K562 (cell line): Measurements from ENCODE around the gene FADS6. TPM values are rescaled to one million over a fixed set of nuclear protein-coding genes. Genes with fewer than 3 reads are reported as not detected.
A peak's percentile ranks its signal among the peaks of the same experiment; 100 is the strongest.

Source experiments
- ATAC-seq: fragments of 200-7000 bp; cut with Tn5 transposase; 3 replicates; pipeline ENCODE4 v1.9.1; 2020; ENCODE audit warnings: moderate library complexity
- BruUV-seq: library from RNA; stranded (reverse); fragments of 400-500 nt; replicated peaks from 2 replicates; lab custom pipeline; 2021; lab: Mats Ljungman, UMichigan
- CTCF ChIA-PET: fragments of 300-600 bp; formaldehyde crosslinking; extraction: SDS; loops from one replicate; lab custom pipeline; 2021; ENCODE audit warnings: low intra/inter-chr PET ratio; lab: Yijun Ruan, JAX
- POLR2A ChIA-PET: fragments of 300-600, 350-650 bp; sonication (Branson Sonifier 250); formaldehyde crosslinking; extraction: SDS; loops from one replicate; lab custom pipeline; 2021; ENCODE audit warnings: antibody characterized with exemption, inconsistent platforms; lab: Yijun Ruan, JAX
- DNase-seq, 4 experiments: peaks; one replicate each; pipeline versions ENCODE4 v3.0.0 to v3.0.0-alpha.2; 2011 to 2018; ENCODE audit warnings: low spot score in 3 of 4, mixed read lengths in 3 of 4; ENCODE audit errors: extremely low read depth in 1 of 4
- FAIRE-seq: peaks from 2 replicates; lab custom pipeline; 2011; peaks lifted over from hg19 to GRCh38; lab: Jason Lieb, UNC
- H2AFZ ChIP-seq: 2 replicates; pipeline ENCODE4 v1.6.0; 2011; ENCODE audit warnings: low read depth, low read length, control low read depth, inconsistent platforms
- H3K27ac ChIP-seq: fragments of 200-600 bp; 3 replicates; pipeline ENCODE4 v1.8.0; 2011; ENCODE audit warnings: low read depth, mild to moderate bottlenecking, control low read depth, inconsistent platforms, low read length, moderate library complexity, mixed read lengths; ENCODE audit errors: extremely low read depth
- H3K27me3 ChIP-seq, 2 experiments: fragments of 300-600 bp in 1 of 2; 2 replicates in 1 of 2; 3 replicates in 1 of 2; pipeline versions ENCODE4 v1.6.0 to v1.8.0; 2011; ENCODE audit warnings: inconsistent platforms in 2 of 2, low read length in 2 of 2, mild to moderate bottlenecking in 1 of 2, mixed read lengths in 1 of 2, moderate library complexity in 1 of 2; ENCODE audit not compliant: control insufficient read depth in 2 of 2, insufficient read depth in 2 of 2
- H3K36me3 ChIP-seq: fragments of 300-600 bp; 3 replicates; pipeline ENCODE4 v1.8.0; 2011; ENCODE audit warnings: mild to moderate bottlenecking, low read length, inconsistent platforms; ENCODE audit not compliant: control insufficient read depth, insufficient read depth
- H3K4me1 ChIP-seq, 2 experiments: fragments of 200-600 bp in 1 of 2; replicated peaks in 1 of 2; 2 replicates in 1 of 2; 3 replicates in 1 of 2; pipeline versions ENCODE4 v1.5.1 to v1.8.0; 2011; ENCODE audit warnings: inconsistent platforms in 2 of 2, low read length in 2 of 2, mild to moderate bottlenecking in 1 of 2, mixed read lengths in 1 of 2, moderate library complexity in 1 of 2; ENCODE audit not compliant: control insufficient read depth in 2 of 2, insufficient read depth in 2 of 2
- H3K4me2 ChIP-seq: 2 replicates; pipeline ENCODE4 v1.6.1; 2011; ENCODE audit warnings: low read length, control low read depth, inconsistent platforms, mixed read lengths; ENCODE audit not compliant: insufficient read depth
- H3K4me3 ChIP-seq: fragments of 200-600 bp; sonication (generic), shearing (Covaris generic); 2 replicates; pipeline ENCODE4 v1.5.1; 2016; ENCODE audit warnings: control low read depth, inconsistent platforms
- H3K79me2 ChIP-seq: fragments of 200-600 bp; 3 replicates; pipeline ENCODE4 v1.8.0; 2011; ENCODE audit warnings: low read length, inconsistent platforms; ENCODE audit not compliant: control insufficient read depth, insufficient read depth
- H3K9ac ChIP-seq, 2 experiments: 2 replicates each; pipeline versions ENCODE4 v1.6.0 to v1.6.1; 2011; ENCODE audit warnings: low read depth in 2 of 2, low read length in 2 of 2, control low read depth in 1 of 2, inconsistent platforms in 1 of 2, mild to moderate bottlenecking in 1 of 2, mixed read lengths in 1 of 2; ENCODE audit not compliant: insufficient read depth in 1 of 2
- H3K9me1 ChIP-seq: one replicate; pipeline ENCODE4 v1.6.0; 2011; ENCODE audit warnings: inconsistent platforms, mild to moderate bottlenecking, low read length, moderate library complexity; ENCODE audit not compliant: control insufficient read depth, insufficient read depth
- H3K9me3 ChIP-seq: replicated peaks from 2 replicates; pipeline ENCODE4 v1.5.1; 2011; ENCODE audit warnings: low read depth, low read length, inconsistent platforms; ENCODE audit not compliant: control insufficient read depth, insufficient read depth
- H4K20me1 ChIP-seq: replicated peaks from 2 replicates; pipeline ENCODE4 v1.6.1; 2011; ENCODE audit warnings: low read length, inconsistent platforms, mixed read lengths; ENCODE audit not compliant: control insufficient read depth, insufficient read depth
- CBFB ChIP-seq: sonication (generic); formaldehyde crosslinking; IDR thresholded peaks from 2 replicates; pipeline ENCODE4 v1.4.0; 2020; ENCODE audit warnings: mild to moderate bottlenecking, missing genetic modification reagents
- CHD1 ChIP-seq: fragments of 200-600 bp; sonication (generic); IDR thresholded peaks from one replicate; pipeline ENCODE4 v1.6.1; 2012; ENCODE audit warnings: mild to moderate bottlenecking, moderate library complexity, low read length, inconsistent platforms
- FOXO4 ChIP-seq: fragments of 450-650 bp; formaldehyde crosslinking; IDR thresholded peaks from 2 replicates; pipeline ENCODE4 v1.4.0; 2020; ENCODE audit warnings: mild to moderate bottlenecking, moderate library complexity
- GABPB1 ChIP-seq: sonication (generic); formaldehyde crosslinking; IDR thresholded peaks from 2 replicates; pipeline ENCODE4 v1.8.0; 2022; ENCODE audit warnings: mild to moderate bottlenecking, missing genetic modification reagents
- GATA2 ChIP-seq: sonication (generic); formaldehyde crosslinking; IDR thresholded peaks from 2 replicates; pipeline ENCODE4 v1.4.0; 2020; ENCODE audit warnings: mild to moderate bottlenecking, missing genetic modification reagents
- NFIC ChIP-seq: fragments of 450-650 bp; IDR thresholded peaks from 2 replicates; pipeline ENCODE4 v1.6.1; 2017; ENCODE audit warnings: mild to moderate bottlenecking, inconsistent platforms
- NRF1 ChIP-seq, 2 experiments: fragments of 450-650 bp; IDR thresholded peaks in 1 of 2; conservative IDR thresholded peaks in 1 of 2; 2 replicates each; pipeline ENCODE4 v1.6.1; 2014; ENCODE audit warnings: mild to moderate bottlenecking in 2 of 2
- PHF8 ChIP-seq: fragments of 200-600 bp; sonication (generic); IDR thresholded peaks from 2 replicates; pipeline ENCODE4 v1.6.1; 2012; ENCODE audit warnings: mixed run types, mild to moderate bottlenecking, inconsistent platforms, low read length, moderate library complexity, borderline replicate concordance
- SMARCC2 ChIP-seq: fragments of 450-650 bp; IDR thresholded peaks from 2 replicates; pipeline ENCODE4 v1.6.1; 2017; ENCODE audit warnings: antibody characterized with exemption, moderate library complexity, mild to moderate bottlenecking, low read depth
- ZBTB17 ChIP-seq: fragments of 450-650 bp; formaldehyde crosslinking; IDR thresholded peaks from 2 replicates; pipeline ENCODE4 v1.4.0; 2020; ENCODE audit warnings: mild to moderate bottlenecking
- ZNF12 ChIP-seq: sonication (generic); formaldehyde crosslinking; IDR thresholded peaks from 2 replicates; pipeline ENCODE4 v1.4.0; 2020; ENCODE audit warnings: mild to moderate bottlenecking, missing genetic modification reagents
- ZNF253 ChIP-seq: fragments of 250-450 bp; sonication (Bioruptor Pico); conservative IDR thresholded peaks from 2 replicates; pipeline ENCODE4 v1.6.1; 2021; ENCODE audit warnings: mild to moderate bottlenecking
- ZNF583 ChIP-seq: fragments of 250-450 bp; sonication (Bioruptor Pico); IDR thresholded peaks from 2 replicates; pipeline ENCODE4 v1.4.0; 2020
- ZNF639 ChIP-seq, 2 experiments: fragments of 200-800 bp in 1 of 2; sonication (Bioruptor generic) in 1 of 2; sonication (generic) in 1 of 2; formaldehyde crosslinking in 1 of 2; IDR thresholded peaks in 1 of 2; conservative IDR thresholded peaks in 1 of 2; 2 replicates each; pipeline versions ENCODE4 v1.5.0 to v1.6.1; 2016 to 2020; ENCODE audit warnings: missing compliant biosample characterization in 1 of 2, missing genetic modification characterization in 1 of 2, missing genetic modification reagents in 1 of 2
- WGBS: fragments of 100-300 bp; shearing (Covaris generic); methylation state at CpG from one replicate; pipeline ENCODE4 v1.1.6; 2016; ENCODE audit warnings: low coverage, mixed read lengths; ENCODE audit not compliant: insufficient coverage; ENCODE audit errors: missing lambda C conversion rate; 5-methylcytosine and 5-hydroxymethylcytosine counted together
- in situ Hi-C: fragments of 300-500 bp; cut with MboI; formaldehyde crosslinking; loops from 4 replicates; pipeline ENCODE4 v1.15.0; 2018; ENCODE audit warnings: inconsistent platforms, mixed read lengths
- intact Hi-C: fragments of 100-400 bp; cut with micrococcal nuclease; formaldehyde crosslinking; loops from 2 replicates; pipeline ENCODE4 v1.14.2; 2022
- polyA plus RNA-seq, 8 experiments: library from polyadenylated mRNA; depleted of rRNA in 4 of 8; stranded (reverse) in 5 of 8; unstranded in 3 of 8; fragments of >200 nt; fragmentation: Nextera tagmentation in 2 of 8; fragmentation: Illumina TruSeq in 1 of 8; extraction: Ambion mirVana in 2 of 8; extraction: Trizol in 1 of 8; gene quantifications; 2 replicates each; pipeline versions ENCODE4 v1.2.1 to v1.2.3, GENCODE V29; 2011 to 2014; ENCODE audit warnings: inconsistent platforms in 1 of 8, missing spikeins in 1 of 8
- total RNA-seq, 7 experiments: library from RNA; depleted of rRNA in 6 of 7; stranded (reverse); fragments of >200 nt in 6 of 7; fragmentation: Illumina TruSeq in 2 of 7; extraction: Trizol in 2 of 7; gene quantifications; 2 replicates each; pipeline versions ENCODE4 v1.2.1 to v1.2.3, GENCODE V29; 2011 to 2021; ENCODE audit warnings: low replicate concordance in 1 of 7
- TF ChIP-seq, protein P1 (sequence below): fragments of 250-450 bp; sonication (Bioruptor Pico); IDR thresholded peaks from 2 replicates; pipeline ENCODE4 v1.8.0; 2022; ENCODE audit warnings: moderate library complexity, mild to moderate bottlenecking, inconsistent platforms

Gene FADS6
- total and polyA plus RNA-seq, 9 of the 15 experiments (the other 6 are each of a cell fraction or from before 2014, with no cell fraction given) = 0.18 to 0.22 TPM; not detected in 7

GRCh38 chr17:74873037-74873873 lies 20.2 kb downstream of the FADS6 start (continued):
- TF ChIP-seq GATA2 (CRISPR knock-in tag) = no peak

- no peaks in the 10 kb centered on the region for H3K9me3 ChIP-seq
- peaks cover 23% of the 10 kb centered on the region for H3K79me2 ChIP-seq
- H3K27ac ChIP-seq = peak within 1 kb of the TSS; percentile 95
- ATAC-seq (peak; percentile 76), DNase-seq (no peak), FAIRE-seq (no peak)
- intact Hi-C loops = loop anchor here (10.0 kb wide), 1 partner anchor 162 kb away; no protein-coding TSS in a partner anchor
- peak within 1 kb of the TSS; percentile 90 to 97 for H3K9ac ChIP-seq
- peak within 1 kb of the TSS; percentile 76 for H2AFZ ChIP-seq
- H3K4me2 ChIP-seq = peak within 1 kb of the TSS; percentile 94
- peaks cover 16% of the 10 kb centered on the region; the same call in 1 of the 3 replicates for H3K36me3 ChIP-seq
- POLR2A ChIA-PET = interaction anchor here (0.6 to 4.2 kb wide), 21 partner anchors 8 to 1078 kb away, joined by 3 to 62 read pairs (median 4); partner anchors contain the start of genes ATP5PD, GRIN2C, HID1 and KCTD2
- CTCF ChIA-PET = no interaction called here
- TSS peak; percentile 89 for BruUV-seq
- peaks cover 68 to 69% of the 10 kb centered on the region in 2 experiments for H3K4me1 ChIP-seq
- WGBS = under 1% methylated on average over 33 of the region's 38 CpGs
- H3K4me3 ChIP-seq = peak within 1 kb of the TSS; percentile 72
- H3K27me3 ChIP-seq = no peaks in the 10 kb centered on the region
- no peaks in the 10 kb centered on the region for H3K9me1 ChIP-seq
- in situ Hi-C loops = no loop called here
- H4K20me1 ChIP-seq = no peaks in the 10 kb centered on the region; the same call in 1 of the 2 replicates
- TF ChIP-seq ZNF253 (CRISPR knock-in tag) = no peak
- no peak for TF ChIP-seq FOXO4 (CRISPR knock-in tag)
- 0 out of 2 replicates have a peak, but pooled peaks have one; percentile 1 for TF ChIP-seq GABPB1 (CRISPR knock-in tag)
- 0 out of 2 replicates have a peak, but pooled peaks have one; percentile 23 for TF ChIP-seq ZBTB17 (CRISPR knock-in tag)
- TF ChIP-seq ZNF12 = peak; percentile 67; the same call in 1 of the 2 replicates
- TF ChIP-seq NRF1 (conservative IDR thresholded peaks at IDR 0.05 in 1 of 2, IDR thresholded peaks at IDR 0.05 in 1 of 2) = peak; percentile 48 to 57; a peak in 3 of 4 replicates
- 0 out of 2 replicates have a peak, but pooled peaks have one; percentile 75 for TF ChIP-seq CBFB (CRISPR knock-in tag)
- TF ChIP-seq SMARCC2 = peak; percentile 43; the same call in 1 of the 2 replicates
- TF ChIP-seq, protein P1, sequence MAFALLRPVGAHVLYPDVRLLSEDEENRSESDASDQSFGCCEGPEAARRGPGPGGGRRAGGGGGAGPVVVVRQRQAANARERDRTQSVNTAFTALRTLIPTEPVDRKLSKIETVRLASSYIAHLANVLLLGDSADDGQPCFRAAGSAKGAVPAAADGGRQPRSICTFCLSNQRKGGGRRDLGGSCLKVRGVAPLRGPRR (CRISPR knock-in tag) = no peak
- TF ChIP-seq CHD1 = no peak
- TF ChIP-seq ZNF639 (CRISPR knock-in tag; conservative IDR thresholded peaks at IDR 0.05 in 1 of 2, IDR thresholded peaks at IDR 0.05 in 1 of 2) = no peak; a peak in 1 of 4 replicates
- no peak for TF ChIP-seq ZNF583 (CRISPR knock-in tag)
- peak; percentile 43; the same call in 1 of the 2 replicates for TF ChIP-seq NFIC
- peak; percentile 61; the same call in 1 of the 2 replicates for TF ChIP-seq PHF8
These were observed 21.0 kb downstream of the FADS6 start, which contains the start of gene FDXR for GRCh38 chr17:74872313-74873036. FDXR (minus strand) TSS chr17:74872994; CDS start chr17:74872944, 50 bp downstream.
